Measurements from ENCODE around the gene CCDC28A.
"Not testable (repeated sequence)": the region's sequence is repeated elsewhere in the genome, so short reads cannot be mapped to it uniquely, and the experiment has no call there.

Gene CCDC28A

DNA sequence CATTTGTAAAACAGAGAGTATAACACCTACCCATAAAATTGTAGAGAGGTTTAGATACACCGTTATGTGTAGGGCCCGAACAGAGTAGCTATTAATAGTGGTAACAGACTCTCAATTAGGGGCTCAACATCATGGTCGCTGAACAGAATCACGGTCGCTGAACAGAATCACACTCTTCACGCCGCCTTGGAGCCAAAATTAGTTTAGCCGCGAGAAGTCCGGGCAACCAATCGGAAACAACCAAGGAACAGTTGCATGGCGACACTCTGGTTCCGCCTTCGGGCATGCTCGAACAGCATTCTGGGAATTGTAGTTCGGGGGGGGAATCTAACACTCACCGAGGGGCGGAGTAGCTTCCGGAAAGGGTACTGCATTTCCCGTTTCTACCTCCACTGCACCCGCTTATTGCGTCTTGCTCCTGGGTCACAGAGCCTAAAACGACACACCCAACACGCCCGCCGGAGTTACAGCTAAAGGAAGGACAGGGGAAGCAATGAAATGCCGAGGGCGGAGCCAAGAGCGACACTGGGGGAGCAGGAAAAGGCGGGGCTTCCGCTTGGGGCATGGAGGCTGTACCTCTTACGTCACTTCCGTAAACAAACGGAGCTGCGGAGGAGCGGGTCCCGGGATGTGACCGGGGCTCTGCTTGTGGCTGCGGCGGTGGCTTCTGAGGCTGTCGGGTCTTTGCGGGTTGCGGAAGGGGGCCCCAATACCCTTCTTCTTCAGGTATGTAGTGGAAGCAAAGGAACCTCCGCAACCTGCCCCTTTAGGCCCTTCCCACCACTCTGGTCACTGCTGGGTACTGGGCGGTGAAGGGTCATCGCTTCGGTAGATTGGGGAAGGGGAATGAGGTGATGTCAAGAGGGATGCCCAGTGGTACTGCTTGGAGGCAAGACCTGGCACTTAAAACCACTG is at the start of gene CCDC28A:
TSS of gene CCDC28A (plus strand) at position 593 of the 915 bp plus-strand sequence. CDS start 2,352 bp downstream, outside the sequence.
- peak; percentile 94 for DNase-seq

- DNase-seq, result no peak
These were observed 49.6 kb upstream of the CCDC28A start for GRCh38 chr6:138724015-138724414.

GRCh38 chr6:138726066-138726756 is 47.4 kb upstream of the CCDC28A start:
- DNase-seq, result no peak

DNA sequence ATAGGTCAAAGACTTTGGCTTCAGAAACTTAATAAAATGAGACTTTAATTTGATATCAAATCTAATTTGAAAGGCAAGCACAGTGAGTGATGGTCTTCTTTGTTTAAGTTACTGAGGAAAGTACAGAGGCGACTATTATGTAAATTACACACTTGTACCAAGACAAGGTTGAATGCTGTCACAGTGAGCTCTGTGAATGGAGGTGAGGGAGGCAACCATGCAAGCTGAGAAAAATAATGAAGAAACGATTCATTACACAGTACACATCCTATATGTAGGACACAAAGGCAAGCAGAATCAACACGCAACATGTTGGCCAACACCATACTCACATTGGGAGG is 46.8 kb upstream of the CCDC28A start:
- no peak for DNase-seq

DNA sequence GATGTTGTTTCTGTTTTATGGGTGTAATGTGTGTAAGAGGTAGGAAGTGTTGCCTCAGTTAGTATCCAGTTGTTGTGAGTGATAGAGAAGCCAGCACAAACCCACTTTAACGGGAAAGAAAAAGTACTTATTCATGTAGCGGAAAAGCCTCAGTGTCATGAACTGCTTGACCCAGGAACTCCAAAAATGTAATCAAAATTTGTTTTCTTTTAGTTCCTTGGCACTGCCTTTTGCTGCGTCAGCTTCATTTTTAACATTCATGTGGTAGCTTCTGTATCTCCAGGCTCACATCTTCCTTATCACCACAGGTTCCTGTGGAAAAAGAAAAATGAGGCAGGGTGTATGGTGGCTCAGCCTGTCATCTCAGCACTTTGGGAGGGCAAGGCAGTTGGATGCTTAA is 46.4 kb upstream of the CCDC28A start:
- DNase-seq, result no peak

- DNase-seq, result no peak
These were observed 44.9 kb upstream of the CCDC28A start for GRCh38 chr6:138728662-138729061.

GRCh38 chr6:138730037-138730436 is 43.5 kb upstream of the CCDC28A start:
- DNase-seq, result not testable (repeated sequence)

GRCh38 chr6:138734585-138734984 is 39.0 kb upstream of the CCDC28A start:
- no peak for DNase-seq

DNA sequence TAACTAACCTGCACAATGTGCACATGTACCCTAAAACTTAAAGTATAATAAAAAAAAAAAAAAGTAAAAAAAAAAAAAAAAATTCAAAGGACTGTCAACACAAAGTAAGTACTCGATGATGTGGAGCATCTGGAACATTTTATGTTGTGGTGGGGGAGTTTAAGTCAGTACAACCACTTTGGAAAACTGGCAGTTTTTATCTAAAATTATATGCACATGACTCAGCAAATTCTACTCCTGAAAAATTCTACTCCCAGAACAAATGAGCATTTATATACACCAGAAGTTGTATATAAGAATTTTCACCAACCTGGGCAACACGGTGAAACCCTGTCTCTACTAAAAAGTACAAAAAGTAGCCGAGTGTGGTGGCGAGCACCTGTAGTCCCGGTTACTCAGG is 36.9 kb upstream of the CCDC28A start:
- DNase-seq, result no peak

- DNase-seq, result no peak
These were observed 21.6 kb upstream of the CCDC28A start for GRCh38 chr6:138752017-138752416.

GRCh38 chr6:138757136-138757535 is 16.4 kb upstream of the CCDC28A start:
- no peak for DNase-seq

DNA sequence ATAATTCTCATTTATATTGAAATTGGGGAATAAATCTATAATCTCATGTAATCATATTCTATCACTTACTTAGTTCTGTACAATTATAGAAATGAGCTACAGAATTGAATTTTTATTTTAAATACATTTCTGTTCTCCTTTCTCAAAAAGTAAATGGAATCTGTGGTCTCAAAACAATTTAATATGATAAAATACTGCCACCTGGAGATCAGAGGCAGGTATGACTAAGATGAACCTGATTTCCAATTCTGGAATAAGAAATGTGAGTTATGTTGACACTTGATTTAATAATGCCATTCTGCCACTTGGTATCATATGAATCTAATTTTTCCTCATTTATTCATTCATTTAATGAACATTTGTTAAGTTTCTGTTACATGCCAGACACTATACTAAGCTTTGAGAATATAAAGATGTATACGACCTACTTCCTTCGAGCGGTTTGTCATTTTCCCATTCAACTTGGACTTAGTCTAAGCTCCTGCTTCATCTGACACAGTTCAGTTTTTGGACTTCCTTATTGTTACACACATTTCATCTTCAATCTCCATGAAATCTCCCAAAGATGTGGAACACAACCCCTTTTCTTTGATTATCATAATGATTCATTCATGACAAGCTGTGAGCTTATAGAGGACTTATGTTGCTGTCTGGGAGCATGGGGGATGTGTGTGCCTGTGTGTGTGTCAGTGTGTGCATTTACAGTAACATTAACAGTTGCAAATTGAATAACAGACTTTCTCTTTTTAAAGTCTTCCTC is 7.5 kb upstream of the CCDC28A start:
- peak; percentile 63 for DNase-seq

- DNase-seq, result no peak
These were observed 4.4 kb upstream of the CCDC28A start for GRCh38 chr6:138769102-138769676.

GRCh38 chr6:138772596-138773176 is 883 bp upstream of the CCDC28A start:
- DNase-seq, result peak; percentile 45

DNA sequence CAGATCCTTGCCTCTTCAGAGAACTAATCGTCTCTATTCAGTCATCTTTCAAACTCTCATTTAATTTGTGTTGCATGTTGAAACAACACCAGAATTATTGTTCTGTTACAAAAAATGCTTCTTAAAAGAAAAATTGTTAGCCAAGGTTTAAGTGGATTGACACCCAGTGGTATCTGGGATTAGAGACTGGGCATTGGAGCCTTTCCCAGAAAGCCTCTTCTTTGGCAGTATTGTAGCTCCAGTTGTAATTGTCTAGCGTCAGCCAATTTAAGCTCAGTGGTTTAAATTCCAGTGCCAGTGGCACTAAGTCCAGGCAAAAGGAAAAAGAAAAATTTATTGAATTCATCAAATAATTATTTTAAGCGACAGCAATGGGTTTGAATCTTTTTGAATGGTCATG is 801 bp downstream of the CCDC28A start:
- DNase-seq, result no peak

GRCh38 chr6:138776659-138777058 is 3.1 kb downstream of the CCDC28A start:
- DNase-seq, result no peak

DNA sequence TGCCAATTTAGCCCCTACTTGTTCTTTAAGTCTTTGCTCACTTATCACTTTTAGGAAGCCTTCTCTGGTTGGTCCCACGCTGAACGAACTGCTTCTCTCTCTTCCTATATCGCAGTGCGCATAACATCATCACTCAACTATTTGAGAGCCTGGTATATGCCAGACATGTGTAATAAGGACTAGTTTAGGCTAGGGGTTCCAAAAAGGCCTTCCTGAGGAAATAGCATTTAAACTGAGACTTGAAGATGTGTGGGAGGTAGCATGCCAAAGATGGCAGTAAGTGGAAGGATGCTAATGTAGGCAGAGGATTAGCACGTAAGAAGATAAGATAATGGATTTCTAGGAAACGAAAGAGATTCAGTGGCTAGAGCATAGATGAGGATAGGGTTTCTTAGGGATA is 4.8 kb downstream of the CCDC28A start:
- DNase-seq, result no peak

DNA sequence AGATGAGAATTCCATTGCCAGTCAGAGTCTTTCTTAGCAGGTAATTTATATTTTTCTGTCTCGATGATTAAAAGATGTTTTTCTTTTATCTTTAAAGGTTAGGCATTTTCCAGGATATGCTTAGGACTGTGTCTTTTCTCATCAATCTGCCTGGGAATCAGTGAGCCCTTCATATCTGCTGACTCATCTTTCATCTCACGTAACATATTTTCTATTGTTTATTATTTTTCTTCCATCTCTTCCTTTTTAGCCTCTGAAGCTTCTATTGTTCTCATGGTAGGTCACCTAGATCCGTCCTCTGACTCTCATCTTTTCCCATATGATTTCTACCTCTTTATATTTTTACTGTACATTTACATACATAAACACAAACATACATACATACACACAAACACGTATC is 8.7 kb downstream of the CCDC28A start:
- DNase-seq, result no peak

- no peak for DNase-seq
These were observed 11.5 kb downstream of the CCDC28A start for GRCh38 chr6:138785079-138785478.

DNA sequence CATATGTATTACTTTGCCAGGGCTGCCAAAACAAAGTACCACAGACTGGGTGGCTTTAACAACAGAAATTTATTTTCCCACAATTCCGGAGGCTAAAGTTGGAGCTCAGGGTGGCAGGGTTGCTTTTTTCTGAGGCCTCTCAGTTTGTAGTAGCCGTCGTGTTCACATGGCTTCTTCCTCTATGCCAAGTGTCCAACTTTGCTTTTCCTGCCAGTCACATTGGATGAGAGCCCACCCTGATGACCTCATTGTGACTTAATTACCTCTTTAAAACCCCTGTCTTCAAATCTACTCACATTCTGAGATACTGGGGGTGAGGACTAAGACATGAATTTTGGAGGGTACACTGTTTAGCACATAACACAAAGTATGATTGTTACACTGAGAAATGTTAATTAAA is 12.4 kb downstream of the CCDC28A start:
- no peak for DNase-seq

- DNase-seq, result no peak
These were observed 13.6 kb downstream of the CCDC28A start for GRCh38 chr6:138787138-138787537.

- DNase-seq, result peak; percentile 47
These were observed 22.4 kb downstream of the CCDC28A start, which contains the start of gene ECT2L for GRCh38 chr6:138795809-138796603. Gene ECT2L (plus strand): TSS chr6:138796087. CDS start chr6:138813275, 17,188 bp downstream.
